Left lobe of liver (tissue), 2 donors: ENCODE measurements around the gene ZNF3. TPM values are rescaled to one million over a fixed set of nuclear protein-coding genes. Genes with fewer than 3 reads are reported as not detected.
A peak's percentile ranks its signal among the peaks of the same experiment; 100 is the strongest.
"Not testable (repeated sequence)": the region's sequence is repeated elsewhere in the genome, so short reads cannot be mapped to it uniquely, and the experiment has no call there.

Source experiments
- ATAC-seq: fragments of 200-7000 bp; cut with Tn5 transposase; one replicate; pipeline ENCODE4 v1.9.1; 2020; ENCODE audit warnings: mild to moderate bottlenecking, moderate library complexity
- DNase-seq: peaks from one replicate; pipeline ENCODE4 v3.0.0-alpha.2; 2020; ENCODE audit warnings: low spot score
- total RNA-seq: library from RNA; stranded (reverse); gene quantifications from one replicate; pipeline ENCODE4 v1.2.1, GENCODE V29; 2021
- donor health status: DM: no; HTN: no; CAD: no; lungs with moderate emphysema.
- donor health status: DM: no; HTN: yes; CAD: no.

Gene ZNF3
- total RNA-seq: 14.5 TPM

DNA sequence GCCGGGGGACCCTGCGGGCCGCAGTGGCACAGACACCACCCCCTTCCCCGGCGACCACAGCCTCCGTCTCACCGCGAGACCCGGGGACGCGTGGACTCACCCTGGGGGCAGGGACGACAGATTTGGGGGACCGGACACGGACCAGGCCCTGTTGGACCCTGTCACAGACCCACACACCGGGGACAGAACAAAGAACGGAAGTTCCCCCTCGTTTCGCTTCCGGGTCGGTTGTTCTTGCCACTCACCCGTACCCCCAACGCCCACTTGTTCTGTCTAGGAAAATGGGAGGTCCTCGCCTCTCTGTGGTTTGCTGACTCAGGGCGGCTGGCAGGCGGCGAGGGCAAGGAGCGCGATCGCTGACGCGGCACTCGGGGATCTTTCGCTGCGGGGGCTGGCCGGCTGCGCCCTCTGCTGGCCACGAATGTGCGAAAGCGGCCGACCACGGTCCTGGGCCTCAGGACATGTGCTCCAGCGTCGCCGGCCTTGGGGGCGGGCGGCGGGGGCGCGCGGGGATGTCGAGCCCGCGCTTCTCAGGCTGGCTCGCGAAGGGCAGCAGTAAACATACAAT is at the start of gene ZNF3:
ZNF3 (minus strand) TSS at position 189 of the 568 bp plus-strand sequence. CDS start 4,366 bp downstream, outside the sequence.
- ATAC-seq: peak; percentile 88
- peak; percentile 99 for DNase-seq

DNA sequence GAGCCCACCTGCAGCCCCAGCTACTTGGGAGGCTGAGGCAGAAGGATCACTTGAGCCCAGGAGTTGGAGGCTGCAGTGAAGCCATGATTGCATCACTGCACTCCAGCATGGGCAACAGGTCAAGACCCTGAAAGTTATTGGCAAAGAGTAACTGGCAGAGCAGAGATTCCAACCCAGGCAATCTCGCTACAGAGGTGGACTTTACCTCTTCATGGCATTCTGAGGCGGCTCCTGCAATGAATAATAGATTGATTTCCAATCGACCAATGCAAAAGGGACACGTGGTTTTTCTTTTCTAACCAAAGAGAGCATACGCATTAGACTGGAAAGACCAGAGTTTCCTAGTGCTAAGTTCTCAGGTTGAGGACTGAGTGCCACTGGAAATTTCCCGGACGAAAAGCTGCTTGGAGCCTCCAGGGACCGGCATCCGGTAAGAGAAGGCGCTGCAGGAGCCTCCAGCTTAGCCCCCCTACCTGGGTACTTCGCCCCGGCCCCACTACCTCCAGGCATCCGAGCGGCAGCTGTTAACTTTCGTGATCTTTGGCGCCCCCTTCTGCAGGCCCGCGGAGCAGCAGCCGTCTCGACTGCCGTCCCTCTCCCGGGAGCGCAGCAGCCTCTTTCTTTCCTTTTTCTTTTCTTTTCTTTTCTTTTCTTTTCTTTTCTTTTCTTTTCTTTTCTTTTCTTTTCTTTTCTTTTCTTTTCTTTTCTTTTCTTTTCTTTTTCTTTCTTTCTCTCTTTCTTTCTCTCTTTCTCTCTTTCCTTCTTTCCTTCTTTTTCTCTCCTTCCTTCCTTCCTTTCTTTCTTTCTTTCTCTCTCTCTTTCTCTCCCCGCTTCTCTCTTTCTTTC is 49.3 kb upstream of the ZNF3 start:
- DNase-seq (peak; percentile 82), ATAC-seq (peak; percentile 65)

DNA sequence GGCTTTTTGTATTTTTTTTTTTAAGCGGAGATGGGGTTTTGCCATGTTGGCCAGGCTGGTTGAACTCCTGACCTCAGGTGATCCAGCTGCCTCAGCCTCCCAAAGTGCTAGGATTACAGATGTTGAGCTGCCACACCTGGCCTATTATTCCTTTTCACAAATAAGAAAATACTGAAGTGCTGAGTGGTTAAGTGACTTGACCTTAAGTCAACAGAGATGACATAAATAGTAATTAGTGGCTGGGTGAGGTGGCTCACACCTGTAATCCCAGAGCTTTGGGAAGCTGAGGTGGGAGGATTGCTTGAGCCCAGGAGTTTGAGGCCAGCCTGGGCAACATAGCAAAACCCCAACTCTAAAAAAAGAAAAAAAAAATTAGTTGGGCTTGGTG is 48.7 kb upstream of the ZNF3 start:
- not testable (repeated sequence) for ATAC-seq, DNase-seq

DNA sequence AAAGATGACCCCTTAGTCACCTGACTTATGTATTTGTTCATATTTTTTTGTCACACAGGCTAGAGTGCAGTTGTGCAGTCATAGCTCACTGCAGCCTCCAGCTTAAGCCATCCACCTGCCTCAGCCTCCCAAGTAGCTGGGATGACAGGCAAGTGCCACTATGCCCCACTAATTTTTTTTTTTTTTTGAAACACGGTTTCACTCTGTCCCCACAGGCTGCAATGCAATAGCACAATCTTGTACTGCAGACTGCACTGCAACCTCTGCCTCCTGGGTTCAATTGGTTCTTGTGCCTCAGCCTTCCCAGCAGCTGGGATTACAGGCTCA is 47.1 kb upstream of the ZNF3 start:
- no peak for ATAC-seq
- no peak for DNase-seq

DNA sequence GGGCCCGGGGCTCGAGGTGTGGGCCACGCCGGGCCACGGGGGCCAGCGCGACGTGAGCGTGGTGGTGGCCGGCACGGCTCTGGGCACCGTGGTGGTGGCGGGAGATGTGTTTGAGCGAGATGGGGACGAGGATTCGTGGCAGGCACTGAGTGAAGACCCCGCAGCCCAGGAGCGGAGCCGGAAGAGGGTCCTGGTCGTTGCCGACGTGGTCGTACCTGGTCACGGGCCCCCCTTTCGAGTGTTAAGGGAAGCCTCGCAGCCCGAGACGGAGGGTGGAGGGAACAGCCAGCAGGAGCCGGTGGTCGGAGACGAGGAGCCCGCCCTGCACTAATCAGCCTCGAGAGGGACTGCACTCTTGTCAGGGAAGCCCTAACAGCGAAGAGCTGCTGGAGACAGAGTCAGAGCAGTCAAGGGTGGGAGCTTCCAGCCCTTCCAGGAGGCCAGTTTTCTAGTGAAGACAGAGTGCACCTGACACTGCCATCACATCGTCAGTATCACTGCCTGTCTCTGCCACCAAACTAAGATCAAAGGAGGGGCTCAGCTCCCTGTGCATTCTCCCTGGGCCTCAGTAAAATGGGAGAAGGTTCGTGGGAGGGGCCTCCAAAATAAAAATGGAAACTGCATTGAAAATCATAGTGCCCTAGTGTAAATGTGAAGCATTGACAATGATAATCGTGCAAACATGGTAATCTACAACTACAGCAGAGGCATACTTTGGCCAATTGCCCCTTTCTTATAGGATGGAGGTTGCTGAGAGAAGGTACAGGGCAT is 46.5 kb upstream of the ZNF3 start:
- DNase-seq (no peak), ATAC-seq (no peak)

DNA sequence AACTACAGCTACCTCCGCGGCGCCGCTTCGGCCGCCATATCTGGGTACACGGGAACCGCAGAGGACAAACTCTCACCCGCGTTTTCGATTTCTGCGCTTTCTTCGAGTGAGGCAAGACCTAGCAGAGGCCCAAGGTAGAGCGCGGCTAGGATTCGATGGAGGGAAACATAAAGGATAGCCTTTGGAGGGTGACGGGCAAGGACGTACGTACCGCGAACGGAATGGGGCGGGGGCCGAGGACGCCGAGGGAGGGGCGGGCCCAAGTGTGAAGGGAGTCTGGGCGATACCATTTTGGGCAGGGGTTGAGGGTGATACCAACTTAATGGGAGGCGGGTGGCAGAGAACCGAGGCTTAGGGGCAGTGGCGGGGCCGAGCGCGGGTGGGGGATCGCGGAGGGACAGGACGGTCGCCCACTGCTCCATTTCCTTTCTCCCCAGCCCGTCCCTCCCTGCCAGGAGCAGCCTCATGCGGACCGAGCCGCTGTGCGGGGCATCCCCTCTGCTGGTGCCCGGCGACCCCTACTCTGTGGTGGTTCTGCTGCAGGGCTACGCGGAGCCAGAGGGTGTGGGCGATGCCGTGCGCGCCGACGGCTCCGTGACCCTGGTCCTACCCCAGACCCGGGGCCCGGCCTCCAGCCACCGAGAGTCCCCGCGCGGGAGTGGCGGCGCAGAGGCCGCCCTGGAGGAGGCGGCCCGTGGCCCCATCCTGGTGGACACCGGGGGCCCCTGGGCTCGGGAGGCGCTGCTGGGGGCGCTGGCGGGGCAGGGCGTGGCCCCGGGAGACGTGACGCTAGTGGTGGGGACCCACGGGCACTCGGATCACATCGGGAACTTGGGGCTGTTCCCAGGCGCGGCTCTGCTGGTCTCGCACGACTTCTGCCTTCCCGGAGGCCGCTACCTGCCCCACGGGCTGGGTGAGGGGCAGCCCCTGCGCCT is 45.7 kb upstream of the ZNF3 start, which contains the start of gene MBLAC1:
MBLAC1 (plus strand) TSS at position 37 of the 935 bp plus-strand sequence; CDS start at position 466, 429 bp downstream.
- ATAC-seq (peak; percentile 90), DNase-seq (peak; percentile 92)

DNA sequence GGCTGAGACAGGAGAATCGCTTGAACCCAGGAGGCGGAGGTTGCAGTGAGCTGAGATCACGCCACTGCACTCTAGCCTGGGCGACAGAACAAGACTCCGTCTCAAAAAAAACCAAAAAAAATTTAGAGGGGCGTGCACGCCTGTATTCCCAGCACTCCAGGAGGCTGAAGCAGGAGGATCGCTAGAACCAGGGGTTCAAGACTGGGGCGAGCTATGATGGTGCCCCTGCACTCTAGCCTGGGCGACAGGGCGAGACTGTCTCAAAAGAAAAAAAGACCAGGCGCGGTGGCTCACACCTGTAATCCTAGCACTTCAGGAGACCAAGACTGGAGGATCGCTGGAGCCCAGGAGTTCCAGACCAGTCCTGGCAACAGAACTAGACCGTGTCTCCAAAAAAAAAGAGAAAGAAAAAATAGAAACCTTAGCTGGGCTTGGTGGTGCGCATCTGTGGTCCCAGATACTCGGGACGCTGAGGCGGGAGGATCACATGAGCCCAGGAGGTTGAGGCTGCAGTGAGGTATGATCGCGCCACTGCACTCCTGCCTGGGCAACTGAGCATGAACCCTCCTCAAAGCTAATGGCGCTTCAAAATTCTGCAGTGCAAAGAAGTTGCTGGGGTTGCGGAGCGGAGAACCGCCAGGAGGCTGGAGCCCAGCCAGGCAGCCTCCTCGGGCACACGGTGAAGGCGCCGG is 44.9 kb upstream of the ZNF3 start:
- DNase-seq: no peak
- peak; percentile 37 for ATAC-seq

DNA sequence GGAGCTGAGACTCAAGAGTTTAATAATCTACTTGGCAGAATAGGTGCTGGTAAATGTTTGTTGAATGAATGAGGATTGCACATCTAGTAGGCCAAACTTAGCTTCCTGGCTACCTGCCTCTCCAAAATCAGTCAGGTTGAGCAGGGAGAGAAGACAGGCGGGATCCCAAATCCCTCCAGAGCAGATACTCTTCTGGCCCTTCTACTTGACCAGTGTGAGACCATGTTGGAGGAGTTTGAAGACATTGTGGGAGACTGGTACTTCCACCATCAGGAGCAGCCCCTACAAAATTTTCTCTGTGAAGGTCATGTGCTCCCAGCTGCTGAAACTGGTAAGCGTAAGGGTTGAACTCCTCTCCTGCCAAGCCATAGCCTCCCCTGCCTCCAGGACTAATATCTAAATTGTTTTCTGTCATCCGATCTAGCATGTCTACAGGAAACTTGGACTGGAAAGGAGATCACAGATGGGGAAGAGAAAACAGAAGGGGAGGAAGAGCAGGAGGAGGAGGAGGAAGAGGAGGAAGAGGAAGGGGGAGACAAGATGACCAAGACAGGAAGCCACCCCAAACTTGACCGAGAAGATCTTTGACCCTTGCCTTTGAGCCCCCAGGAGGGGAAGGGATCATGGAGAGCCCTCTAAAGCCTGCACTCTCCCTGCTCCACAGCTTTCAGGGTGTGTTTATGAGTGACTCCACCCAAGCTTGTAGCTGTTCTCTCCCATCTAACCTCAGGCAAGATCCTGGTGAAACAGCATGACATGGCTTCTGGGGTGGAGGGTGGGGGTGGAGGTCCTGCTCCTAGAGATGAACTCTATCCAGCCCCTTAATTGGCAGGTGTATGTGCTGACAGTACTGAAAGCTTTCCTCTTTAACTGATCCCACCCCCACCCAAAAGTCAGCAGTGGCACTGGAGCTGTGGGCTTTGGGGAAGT is 43.0 kb upstream of the ZNF3 start:
- ATAC-seq: no peak
- no peak for DNase-seq

DNA sequence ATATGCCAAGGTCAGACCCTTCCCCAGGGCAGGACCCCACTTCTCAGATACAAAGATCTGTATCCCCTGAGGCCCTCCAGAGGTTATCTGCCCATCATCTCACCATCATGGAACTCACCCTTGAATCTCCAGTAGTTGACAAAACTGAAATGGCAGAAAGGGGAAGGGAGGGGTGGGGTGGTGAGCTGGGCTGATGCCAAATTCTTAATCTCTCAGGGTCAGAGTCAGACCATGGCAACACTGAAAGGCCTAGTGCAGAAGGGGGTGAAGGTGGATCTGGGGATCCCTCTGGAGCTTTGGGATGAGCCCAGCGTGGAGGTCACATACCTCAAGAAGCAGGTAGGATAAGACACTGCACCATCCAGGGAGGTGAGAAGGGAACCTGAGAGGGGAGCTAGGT is 41.0 kb upstream of the ZNF3 start:
- no peak for DNase-seq

DNA sequence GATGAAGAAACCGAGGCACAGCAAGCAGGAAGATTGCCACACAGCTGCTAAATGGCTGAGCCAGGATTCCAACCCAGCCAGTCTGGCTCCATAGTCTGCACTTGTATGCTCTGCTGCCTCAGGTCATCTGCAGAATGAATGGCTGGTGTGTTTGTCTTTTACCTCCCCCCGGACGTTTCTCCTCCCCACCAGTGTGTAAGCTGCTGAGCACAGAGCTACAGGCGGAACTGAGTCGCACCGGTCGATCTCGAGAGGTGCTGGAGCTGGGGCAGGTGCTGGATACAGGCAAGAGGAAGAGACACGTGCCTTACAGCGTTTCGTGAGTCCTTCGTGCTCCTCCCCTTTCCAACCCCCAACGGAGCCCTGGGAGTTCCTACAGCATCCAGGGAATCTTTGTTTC is 40.5 kb upstream of the ZNF3 start:
- DNase-seq: no peak
- ATAC-seq: no peak

More for the DNA sequence above, 41.0 kb upstream of the ZNF3 start:
- ATAC-seq: no peak

DNA sequence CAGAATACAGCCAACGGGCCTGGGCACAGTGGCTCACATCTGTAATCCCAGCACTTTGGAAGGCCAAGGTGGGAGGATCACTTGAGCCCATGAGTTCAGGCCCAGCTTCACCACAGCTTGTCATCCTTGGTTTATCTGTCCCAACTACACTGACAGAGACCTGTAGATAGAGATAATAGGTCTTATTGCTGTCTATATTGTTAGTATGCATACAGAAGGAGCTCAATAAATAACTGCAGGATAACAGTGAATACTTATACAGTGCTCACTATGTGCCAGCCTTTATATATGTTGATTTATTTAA is 39.2 kb upstream of the ZNF3 start:
- ATAC-seq (no peak), DNase-seq (no peak)

DNA sequence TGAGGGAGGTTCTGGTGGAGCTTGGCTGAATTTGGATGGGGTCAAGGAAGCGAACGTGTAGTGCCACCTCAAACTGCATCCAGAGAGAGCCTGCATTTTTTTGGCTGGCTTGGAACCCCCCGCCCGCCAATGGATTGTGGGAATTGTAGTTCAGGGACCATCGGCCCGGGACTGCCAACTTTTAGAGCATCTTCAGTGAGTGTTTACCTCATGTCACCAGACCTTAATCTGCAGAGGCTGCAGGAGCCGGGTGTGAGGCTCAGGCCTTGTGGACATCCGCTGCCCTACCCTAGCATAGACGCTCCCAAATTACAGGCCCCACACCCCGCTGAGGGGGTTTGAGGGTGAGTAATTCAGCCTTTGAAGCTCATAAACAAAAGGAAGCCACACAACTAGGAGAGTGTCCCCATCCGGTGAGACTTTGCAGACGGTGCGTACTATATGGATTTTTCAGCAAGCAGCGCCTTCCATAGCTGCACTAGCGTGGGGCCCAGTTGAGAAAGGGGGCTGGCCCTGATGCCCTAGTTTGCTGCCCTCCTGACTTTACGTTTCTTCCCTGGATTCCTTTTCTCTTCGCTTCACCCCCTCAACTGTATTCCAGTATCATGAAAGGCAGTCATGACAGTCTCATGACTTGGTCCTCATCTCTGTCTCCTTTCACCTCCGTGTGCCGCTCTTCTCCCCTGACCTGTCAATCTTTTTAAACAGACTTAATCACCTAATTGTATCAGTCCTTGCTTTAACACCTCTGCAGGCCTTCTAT is 38.6 kb upstream of the ZNF3 start:
- peak; percentile 73 for ATAC-seq

DNA sequence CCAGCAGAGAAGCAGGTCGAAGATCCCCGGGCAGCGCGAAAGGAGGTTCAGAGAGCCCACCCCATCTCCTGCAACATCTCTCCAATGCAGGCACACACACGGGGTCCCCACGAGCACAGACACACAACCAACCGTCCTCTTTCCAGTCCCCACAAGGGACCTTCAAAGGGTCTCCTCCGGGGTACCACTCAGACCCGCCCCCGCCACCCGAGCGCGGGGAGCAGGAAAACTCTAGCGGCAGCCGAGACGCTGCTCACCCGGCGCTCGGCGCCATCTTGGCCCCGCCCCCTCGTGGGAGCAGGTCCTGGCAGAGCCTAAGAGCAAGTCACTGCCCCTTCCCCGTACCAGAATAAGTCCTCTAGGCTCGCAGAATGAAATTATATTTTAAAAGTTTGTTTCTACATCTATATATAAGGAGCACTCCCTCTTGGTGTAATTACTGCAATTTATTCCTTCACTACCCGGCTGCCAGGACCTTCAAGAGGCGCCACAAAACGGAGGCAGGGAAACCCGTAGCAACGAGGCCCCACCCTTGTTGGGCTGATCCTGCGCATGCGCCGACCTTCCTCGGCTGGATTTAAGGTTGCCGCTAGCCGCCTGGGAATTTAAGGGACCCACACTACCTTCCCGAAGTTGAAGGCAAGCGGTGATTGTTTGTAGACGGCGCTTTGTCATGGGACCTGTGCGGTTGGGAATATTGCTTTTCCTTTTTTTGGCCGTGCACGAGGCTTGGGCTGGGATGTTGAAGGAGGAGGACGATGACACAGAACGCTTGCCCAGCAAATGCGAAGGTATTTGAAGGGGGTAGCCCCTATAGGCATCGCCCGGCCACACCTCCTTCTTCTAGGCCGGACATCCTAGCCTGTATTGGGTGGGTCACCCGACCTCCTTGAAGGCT is 37.8 kb upstream of the ZNF3 start, which contains the start of the genes CNPY4 and TAF6:
CNPY4 (plus strand) TSS at position 563 of the 898 bp plus-strand sequence; CDS start at position 674, 111 bp downstream.
TAF6 (minus strand) TSS at position 287 of the 898 bp plus-strand sequence. CDS start 5,149 bp downstream, outside the sequence.
- ATAC-seq: peak; percentile 92
- DNase-seq: peak; percentile 96

More for the DNA sequence above, 38.6 kb upstream of the ZNF3 start:
- peak; percentile 70 for DNase-seq

DNA sequence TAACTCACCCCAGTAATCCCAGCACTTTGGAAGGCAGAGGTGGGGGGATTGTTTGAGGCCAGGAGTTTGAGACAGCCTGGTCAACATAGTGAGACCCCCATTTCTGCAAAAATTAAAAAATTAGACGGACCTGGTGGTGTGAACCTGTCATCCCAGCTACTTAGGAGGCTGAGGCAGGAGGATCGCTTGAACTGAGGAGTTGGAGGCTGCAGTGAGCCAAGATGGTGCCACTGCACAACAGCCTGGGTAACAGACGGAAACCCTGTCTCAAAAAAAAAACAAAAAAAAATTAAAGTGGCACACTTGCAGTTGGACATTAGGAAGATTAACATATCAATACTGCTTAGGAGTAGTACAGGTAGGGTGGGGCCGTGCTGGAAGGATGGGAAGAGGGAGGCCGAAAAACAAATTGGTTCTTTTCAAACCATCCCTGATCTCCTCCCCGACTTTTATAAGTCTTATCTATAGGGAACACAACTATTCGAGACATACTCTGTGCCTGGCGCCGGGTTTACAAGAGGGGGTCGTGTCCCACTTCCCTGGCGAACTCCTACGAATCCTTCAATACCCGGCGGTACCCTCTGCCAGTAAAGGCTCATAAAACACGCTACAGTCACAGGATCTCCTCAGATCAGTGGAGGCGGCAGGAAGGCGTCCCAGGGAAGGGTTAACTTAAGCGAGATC is 37.0 kb upstream of the ZNF3 start:
- DNase-seq (no peak), ATAC-seq (no peak)

DNA sequence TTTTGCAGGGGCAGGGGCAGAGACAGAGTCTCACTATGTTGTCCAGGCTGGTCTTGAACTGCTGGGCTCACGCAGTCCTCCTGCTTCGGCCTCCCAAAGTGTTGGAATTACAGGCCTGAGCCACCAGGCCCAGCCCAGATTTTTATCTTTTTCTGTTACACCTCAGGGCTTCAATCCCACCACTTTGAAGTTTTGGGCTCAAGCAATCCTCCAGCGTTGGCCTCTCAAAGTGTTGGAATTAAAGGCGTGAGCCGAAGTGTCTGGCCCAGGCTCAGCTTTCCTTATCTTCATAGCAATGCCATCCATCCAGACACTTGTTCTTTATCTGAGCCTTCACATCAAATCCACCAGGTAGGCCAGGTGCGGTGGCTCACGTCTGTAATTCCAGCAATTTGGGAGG is 33.5 kb upstream of the ZNF3 start:
- ATAC-seq (no peak), DNase-seq (no peak)

DNA sequence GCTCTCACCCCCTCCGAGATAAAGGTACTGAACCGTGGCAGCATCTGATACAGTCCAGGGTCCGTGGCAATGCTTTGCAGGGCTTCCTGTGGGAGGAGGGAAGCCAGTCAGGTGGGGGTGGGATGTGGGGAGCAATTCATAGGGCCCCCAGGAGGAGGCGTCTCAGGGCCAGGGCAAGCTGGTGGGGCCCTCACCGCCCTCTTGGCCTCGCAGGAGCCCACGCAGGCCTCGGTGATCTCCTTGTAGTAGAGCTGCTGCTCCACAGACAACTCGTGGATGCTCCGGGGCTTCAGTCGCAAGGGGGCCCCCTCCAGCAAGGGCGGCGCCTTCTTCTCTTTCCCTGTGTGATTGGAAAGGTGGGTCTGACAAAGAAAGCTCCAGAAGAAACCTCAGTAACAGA is 30.4 kb upstream of the ZNF3 start:
- no peak for DNase-seq
- ATAC-seq: no peak
